ENCODE data around the gene ACTMAP. TPM values are rescaled to one million over a fixed set of nuclear protein-coding genes. Genes with fewer than 3 reads are reported as not detected.

ACTMAP gene
- total and polyA plus RNA-seq, 2 of the 13 experiments (the other 11 are each of a cell fraction or from before 2014, with no cell fraction given), result 2.2 to 7.9 TPM

- no TSS peak for BruUV-seq (replicated peaks)
- Histone ChIP-seq H3K9me3 (ENCODE audit: low read length) (no peaks in the 10 kb centered on the region), H3K79me2 (ENCODE audit: insufficient read depth, low read length) (no peaks in the 10 kb centered on the region), H3K4me2 (ENCODE audit: low read depth, low read length) (no peak overlapping the region), H3K4me3 (replicated peaks in 1 of 3; ENCODE audit: insufficient read depth in 1 of 3, low read depth in 2 of 3, low read length in 3 of 3) (no peak overlapping the region), H3K36me3 (replicated peaks in 1 of 2; ENCODE audit: control insufficient read depth in 1 of 2, insufficient read depth in 2 of 2, low read length in 2 of 2) (no peaks in the 10 kb centered on the region), H3K4me1 (ENCODE audit: insufficient read depth, low read length) (peaks cover 39% of the 10 kb centered on the region), H3K9ac (ENCODE audit: insufficient read depth, low read depth, low read length) (no peak overlapping the region), H2AFZ (ENCODE audit: low read length) (no peak overlapping the region), H3K27me3 (ENCODE audit: control insufficient read depth in 1 of 2, insufficient read depth in 2 of 2, low read length in 2 of 2) (no peaks in the 10 kb centered on the region), H3K27ac (ENCODE audit: extremely low read length, insufficient read depth, low read length) (no peak overlapping the region), H4K20me1 (ENCODE audit: insufficient read depth, low read length) (no peaks in the 10 kb centered on the region)
- ChIA-PET CTCF (ENCODE audit: low intra/inter-chr PET ratio, low total read pairs) (no interaction called here), POLR2A (no interaction called here)
- in situ Hi-C loops (cut with HindIII; ENCODE audit: extremely low pct_ligation_motif_present, low pct_unique_long_range_greater_than_20kb) (no loop called here), intact Hi-C loops (cut with micrococcal nuclease; ENCODE audit: unreplicated experiment) (no loop called here)
- peak; percentile 36; the same call in 2 of the 3 replicates for ATAC-seq
- WGBS (ENCODE audit: low lambda C conversion rate), result 87% methylated on average over 7 of the region's 7 CpGs
- no peak for TF ChIP-seq GABPB1 (CRISPR knock-in tag; IDR thresholded peaks at IDR 0.05)
- no peak for TF ChIP-seq FLYWCH1 (CRISPR knock-in tag; IDR thresholded peaks at IDR 0.05)
- no peak for TF ChIP-seq ZNF737 (CRISPR knock-in tag; IDR thresholded peaks at IDR 0.05; ENCODE audit: borderline replicate concordance)
- no peak for TF ChIP-seq HMGXB3 (CRISPR knock-in tag; IDR thresholded peaks at IDR 0.05; ENCODE audit: borderline replicate concordance)
- no peak for TF ChIP-seq NFIC (IDR thresholded peaks at IDR 0.05; ENCODE audit: low read length)
- TF ChIP-seq NRL (CRISPR knock-in tag; IDR thresholded peaks at IDR 0.05; ENCODE audit: borderline replicate concordance), result no peak
- no peak for TF ChIP-seq BCL6 (CRISPR knock-in tag; IDR thresholded peaks at IDR 0.05)
- no peak for TF ChIP-seq ZNF766 (CRISPR knock-in tag; IDR thresholded peaks at IDR 0.05; ENCODE audit: borderline replicate concordance)
- TF ChIP-seq TOE1 (CRISPR knock-in tag; IDR thresholded peaks at IDR 0.05), result no peak
- TF ChIP-seq, protein P1, sequence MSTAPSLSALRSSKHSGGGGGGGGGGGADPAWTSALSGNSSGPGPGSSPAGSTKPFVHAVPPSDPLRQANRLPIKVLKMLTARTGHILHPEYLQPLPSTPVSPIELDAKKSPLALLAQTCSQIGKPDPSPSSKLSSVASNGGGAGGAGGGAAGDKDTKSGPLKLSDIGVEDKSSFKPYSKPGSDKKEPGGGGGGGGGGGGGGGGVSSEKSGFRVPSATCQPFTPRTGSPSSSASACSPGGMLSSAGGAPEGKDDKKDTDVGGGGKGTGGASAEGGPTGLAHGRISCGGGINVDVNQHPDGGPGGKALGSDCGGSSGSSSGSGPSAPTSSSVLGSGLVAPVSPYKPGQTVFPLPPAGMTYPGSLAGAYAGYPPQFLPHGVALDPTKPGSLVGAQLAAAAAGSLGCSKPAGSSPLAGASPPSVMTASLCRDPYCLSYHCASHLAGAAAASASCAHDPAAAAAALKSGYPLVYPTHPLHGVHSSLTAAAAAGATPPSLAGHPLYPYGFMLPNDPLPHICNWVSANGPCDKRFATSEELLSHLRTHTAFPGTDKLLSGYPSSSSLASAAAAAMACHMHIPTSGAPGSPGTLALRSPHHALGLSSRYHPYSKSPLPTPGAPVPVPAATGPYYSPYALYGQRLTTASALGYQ (CRISPR knock-in tag; IDR thresholded peaks at IDR 0.05), result no peak
- TF ChIP-seq ZNF775 (CRISPR knock-in tag; IDR thresholded peaks at IDR 0.05; ENCODE audit: borderline replicate concordance), result no peak
- no peak for TF ChIP-seq SMAD3 (CRISPR knock-in tag; IDR thresholded peaks at IDR 0.05)
- no peak for TF ChIP-seq ZBTB42 (CRISPR knock-in tag; IDR thresholded peaks at IDR 0.05)
- TF ChIP-seq ZNF761 (CRISPR knock-in tag; conservative IDR thresholded peaks at IDR 0.05), result no peak
- DNase-seq (ENCODE audit: low spot score), result no peak
- no peak for FAIRE-seq
Observed at GRCh38 chr19:40791349-40791748, 41.1 kb upstream of the ACTMAP start.
